Neural progenitor cell (in vitro differentiated cells): ENCODE results near the gene RASL11B. TPM values are rescaled to one million over a fixed set of nuclear protein-coding genes. Genes with fewer than 3 reads are reported as not detected.
A peak's percentile ranks its signal among the peaks of the same experiment; 100 is the strongest.

Experiments used
- DNase-seq: peaks from one replicate; pipeline ENCODE4 v3.0.0-alpha.2; 2016; ENCODE audit warnings: low spot score
- H2AFZ ChIP-seq: fragments of 200-600 bp; sonication (generic); replicated peaks from 2 replicates; pipeline ENCODE4 v1.6.1; 2016; ENCODE audit warnings: antibody characterized with exemption
- H3F3A ChIP-seq: fragments of 200-600 bp; sonication (generic); 2 replicates; pipeline ENCODE4 v1.6.1; 2016; ENCODE audit warnings: antibody characterized with exemption, low read depth
- H3K27ac ChIP-seq: fragments of 200-600 bp; sonication (generic); 2 replicates; pipeline ENCODE4 v1.5.1; 2016; ENCODE audit warnings: mild to moderate bottlenecking
- H3K27me3 ChIP-seq: fragments of 200-600 bp; sonication (generic); 2 replicates; pipeline ENCODE4 v1.6.1; 2016; ENCODE audit warnings: mild to moderate bottlenecking, moderate library complexity
- H3K36me3 ChIP-seq: fragments of 200-600 bp; sonication (generic); 2 replicates; pipeline ENCODE4 v1.5.1; 2016
- H3K4me1 ChIP-seq: fragments of 200-600 bp; sonication (generic); 2 replicates; pipeline ENCODE4 v1.6.1; 2016; ENCODE audit warnings: mixed run types
- H3K4me2 ChIP-seq: fragments of 200-600 bp; sonication (generic); 2 replicates; pipeline ENCODE4 v1.6.1; 2016
- H3K4me3 ChIP-seq: fragments of 200-600 bp; sonication (generic); 2 replicates; pipeline ENCODE4 v1.5.1; 2016
- H3K79me2 ChIP-seq: fragments of 200-600 bp; sonication (generic); 2 replicates; pipeline ENCODE4 v1.6.1; 2016; ENCODE audit warnings: low read depth
- H3K9ac ChIP-seq: fragments of 200-600 bp; sonication (generic); 2 replicates; pipeline ENCODE4 v1.6.1; 2016
- H3K9me3 ChIP-seq: fragments of 200-600 bp; sonication (generic); 2 replicates; pipeline ENCODE4 v1.5.1; 2016; ENCODE audit warnings: low read depth
- H4K20me1 ChIP-seq: fragments of 200-600 bp; sonication (generic); 2 replicates; pipeline ENCODE4 v1.6.1; 2016; ENCODE audit warnings: low read depth
- H3K27ac Mint-ChIP-seq: 3 replicates; pipeline ENCODE4 v1.8.0; 2021; ENCODE audit warnings: mixed read lengths
- H3K27me3 Mint-ChIP-seq: 2 replicates; pipeline ENCODE4 v1.8.0; 2022; ENCODE audit warnings: low read depth, mild to moderate bottlenecking, inconsistent platforms, moderate library complexity, mixed read lengths; ENCODE audit not compliant: insufficient read depth
- H3K36me3 Mint-ChIP-seq: 3 replicates; pipeline ENCODE4 v1.8.0; 2021; ENCODE audit warnings: mixed read lengths
- H3K4me1 Mint-ChIP-seq: 3 replicates; pipeline ENCODE4 v1.8.0; 2021; ENCODE audit warnings: mixed read lengths
- H3K4me3 Mint-ChIP-seq: 3 replicates; pipeline ENCODE4 v1.8.0; 2021; ENCODE audit warnings: mild to moderate bottlenecking, moderate library complexity, mixed read lengths
- H3K9me3 Mint-ChIP-seq: 3 replicates; pipeline ENCODE4 v1.8.0; 2020; ENCODE audit warnings: mixed read lengths
- EZH2 ChIP-seq: fragments of 200-600 bp; sonication (generic); IDR thresholded peaks from 2 replicates; pipeline ENCODE4 v1.6.1; 2017; ENCODE audit warnings: antibody characterized with exemption, mild to moderate bottlenecking, moderate library complexity
- EZH2phosphoT487 ChIP-seq: fragments of 200-600 bp; sonication (generic); IDR thresholded peaks from 2 replicates; pipeline ENCODE4 v1.6.1; 2017; ENCODE audit warnings: antibody characterized with exemption
- total RNA-seq: library from RNA; depleted of rRNA; stranded (reverse); fragments of >200 nt; gene quantifications from 2 replicates; pipeline ENCODE4 v1.2.3, GENCODE V29; 2015; ENCODE audit warnings: low replicate concordance
- TF ChIP-seq, protein P1 (sequence below): fragments of 200-600 bp; sonication (generic); IDR thresholded peaks from 2 replicates; pipeline ENCODE4 v1.5.1; 2017; ENCODE audit warnings: antibody characterized with exemption, mild to moderate bottlenecking

RASL11B gene
- total RNA-seq, 1 donor from 2014 or later, result 10.1 TPM

DNA sequence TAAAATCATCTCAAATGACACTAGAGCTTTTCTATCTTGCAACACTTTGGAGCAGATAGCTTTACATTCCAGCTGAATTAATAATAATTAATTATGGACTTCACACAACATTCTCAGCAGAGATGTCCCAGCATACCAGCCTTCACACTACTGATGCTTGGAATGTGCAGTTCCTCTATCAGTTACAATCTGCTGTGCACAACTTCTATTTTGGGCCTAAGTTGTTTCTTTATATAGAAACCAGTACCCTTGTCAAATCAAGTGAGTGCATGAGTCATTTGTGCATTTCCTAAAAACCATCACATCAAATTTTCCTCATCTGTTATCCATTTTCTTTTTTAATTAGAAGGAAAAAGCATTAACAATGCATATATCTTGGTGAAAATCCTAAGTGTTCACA lies 8.8 kb upstream of the RASL11B start:
- Histone ChIP-seq H3K36me3 (no peaks in the 10 kb centered on the region), H3K4me3 (no peak overlapping the region), H3K27me3 (no peaks in the 10 kb centered on the region), H3K4me2 (no peak overlapping the region), H3K9ac (no peak overlapping the region), H3F3A (no peaks in the 10 kb centered on the region), H3K27ac (no peak overlapping the region), H3K9me3 (no peaks in the 10 kb centered on the region), H3K79me2 (no peaks in the 10 kb centered on the region), H4K20me1 (no peaks in the 10 kb centered on the region), H2AFZ (no peak overlapping the region), H3K4me1 (peaks cover 6% of the 10 kb centered on the region)
- Mint-ChIP-seq H3K4me1 (peaks cover 36% of the 10 kb centered on the region), H3K27me3 (peaks cover 7% of the 10 kb centered on the region), H3K36me3 (no peaks in the 10 kb centered on the region), H3K27ac (no peak overlapping the region), H3K4me3 (no peak overlapping the region), H3K9me3 (peaks cover 15% of the 10 kb centered on the region)
- TF ChIP-seq, protein P1, sequence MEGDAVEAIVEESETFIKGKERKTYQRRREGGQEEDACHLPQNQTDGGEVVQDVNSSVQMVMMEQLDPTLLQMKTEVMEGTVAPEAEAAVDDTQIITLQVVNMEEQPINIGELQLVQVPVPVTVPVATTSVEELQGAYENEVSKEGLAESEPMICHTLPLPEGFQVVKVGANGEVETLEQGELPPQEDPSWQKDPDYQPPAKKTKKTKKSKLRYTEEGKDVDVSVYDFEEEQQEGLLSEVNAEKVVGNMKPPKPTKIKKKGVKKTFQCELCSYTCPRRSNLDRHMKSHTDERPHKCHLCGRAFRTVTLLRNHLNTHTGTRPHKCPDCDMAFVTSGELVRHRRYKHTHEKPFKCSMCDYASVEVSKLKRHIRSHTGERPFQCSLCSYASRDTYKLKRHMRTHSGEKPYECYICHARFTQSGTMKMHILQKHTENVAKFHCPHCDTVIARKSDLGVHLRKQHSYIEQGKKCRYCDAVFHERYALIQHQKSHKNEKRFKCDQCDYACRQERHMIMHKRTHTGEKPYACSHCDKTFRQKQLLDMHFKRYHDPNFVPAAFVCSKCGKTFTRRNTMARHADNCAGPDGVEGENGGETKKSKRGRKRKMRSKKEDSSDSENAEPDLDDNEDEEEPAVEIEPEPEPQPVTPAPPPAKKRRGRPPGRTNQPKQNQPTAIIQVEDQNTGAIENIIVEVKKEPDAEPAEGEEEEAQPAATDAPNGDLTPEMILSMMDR, result no peak
- no peak for TF ChIP-seq EZH2
- no peak for TF ChIP-seq EZH2phosphoT487
- no peak for DNase-seq

- Histone ChIP-seq H4K20me1 (no peaks in the 10 kb centered on the region), H3K9ac (no peak overlapping the region), H3F3A (no peaks in the 10 kb centered on the region), H3K27me3 (peaks cover 23% of the 10 kb centered on the region), H3K79me2 (no peaks in the 10 kb centered on the region), H3K9me3 (no peaks in the 10 kb centered on the region), H3K4me2 (no peak overlapping the region), H2AFZ (no peak overlapping the region), H3K4me1 (peaks cover 11% of the 10 kb centered on the region), H3K36me3 (no peaks in the 10 kb centered on the region), H3K4me3 (no peak overlapping the region), H3K27ac (no peak overlapping the region)
- peaks cover 12% of the 10 kb centered on the region for H3K27me3 Mint-ChIP-seq
- no peak for DNase-seq
- H3K27ac Mint-ChIP-seq, result peak overlapping the region; percentile 13
- H3K9me3 Mint-ChIP-seq, result peaks cover 21% of the 10 kb centered on the region
- peaks cover 44% of the 10 kb centered on the region for H3K4me1 Mint-ChIP-seq
- no peaks in the 10 kb centered on the region for H3K36me3 Mint-ChIP-seq
- no peak overlapping the region for H3K4me3 Mint-ChIP-seq
- TF ChIP-seq, protein P1, result no peak
- TF ChIP-seq EZH2phosphoT487 (no peak), EZH2 (no peak)
Measured at GRCh38 chr4:52856801-52857200, 5.3 kb upstream of the RASL11B start.

DNA sequence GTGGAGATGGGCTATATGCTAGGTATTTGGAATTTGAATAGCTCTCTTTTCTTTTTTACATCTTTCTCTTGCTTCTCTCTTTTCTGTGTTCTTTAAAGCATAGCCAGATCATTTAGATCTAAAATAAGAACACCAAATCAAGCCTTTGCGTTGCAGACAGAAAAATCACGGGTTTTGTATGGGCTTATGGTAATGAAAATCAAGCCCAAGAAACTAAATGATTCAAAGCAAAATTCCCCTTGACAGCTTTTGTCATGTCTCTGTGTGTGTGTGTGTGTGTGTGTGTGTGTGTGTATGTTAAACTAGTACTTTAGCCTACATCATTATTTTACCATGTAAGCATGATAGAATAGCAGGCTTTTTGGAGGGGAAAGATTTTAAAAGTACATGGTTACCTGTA lies 1.8 kb upstream of the RASL11B start:
- Histone ChIP-seq H3K79me2 (peaks cover 8% of the 10 kb centered on the region), H3K9me3 (no peaks in the 10 kb centered on the region), H3F3A (peaks cover 9% of the 10 kb centered on the region), H2AFZ (no peak overlapping the region), H3K4me2 (no peak overlapping the region), H3K27ac (no peak overlapping the region), H3K4me1 (peaks cover 11% of the 10 kb centered on the region), H3K4me3 (no peak overlapping the region), H3K36me3 (no peaks in the 10 kb centered on the region), H3K9ac (no peak overlapping the region), H4K20me1 (peaks cover 7% of the 10 kb centered on the region), H3K27me3 (peaks cover 30% of the 10 kb centered on the region)
- Mint-ChIP-seq H3K4me3 (no peak overlapping the region), H3K36me3 (peaks cover 16% of the 10 kb centered on the region), H3K4me1 (peaks cover 44% of the 10 kb centered on the region), H3K27me3 (peaks cover 12% of the 10 kb centered on the region), H3K27ac (no peak overlapping the region), H3K9me3 (peaks cover 21% of the 10 kb centered on the region)
- TF ChIP-seq EZH2phosphoT487 (no peak), EZH2 (no peak)
- TF ChIP-seq, protein P1, result no peak
- DNase-seq, result no peak
